GM18507 (cell line): Measurements from ENCODE around the gene ATL1.
"Not testable (repeated sequence)": the region's sequence is repeated elsewhere in the genome, so short reads cannot be mapped to it uniquely, and the experiment has no call there.

Experiments used
- DNase-seq: peaks from one replicate; pipeline ENCODE4 v3.0.0; 2011; ENCODE audit warnings: low read depth; ENCODE audit not compliant: insufficient read length; ENCODE audit errors: extremely low spot score
- FAIRE-seq: peaks from 2 replicates; lab custom pipeline; 2011; peaks lifted over from hg19 to GRCh38; lab: Jason Lieb, UNC

The ATL1 gene

DNA sequence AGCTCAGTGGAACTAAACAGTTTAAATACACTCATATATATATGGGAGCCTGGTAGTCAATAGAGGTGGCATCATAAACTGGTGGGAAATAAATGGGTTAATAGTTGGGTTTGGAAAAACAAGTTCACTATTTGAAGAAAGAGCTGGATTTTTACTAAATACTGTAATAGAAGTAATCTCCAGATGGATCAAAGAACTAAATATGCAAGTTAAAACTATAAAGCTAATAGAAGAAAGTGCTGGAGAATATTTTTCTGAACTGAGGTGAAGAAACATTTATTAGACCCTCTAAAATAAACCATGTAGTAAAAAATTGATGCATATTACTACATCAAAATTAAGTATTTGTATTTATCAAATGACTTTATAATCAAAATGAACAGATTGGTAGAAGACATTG lies 38.8 kb downstream of the ATL1 start:
- FAIRE-seq = no peak

GRCh38 chr14:50599700-50600444 lies 39.9 kb downstream of the ATL1 start:
- peak; percentile 58 for FAIRE-seq
- no peak for DNase-seq

More for the DNA sequence above, 38.8 kb downstream of the ATL1 start:
- no peak for DNase-seq

- FAIRE-seq (no peak), DNase-seq (no peak)
Measured at GRCh38 chr14:50600849-50601248, 40.9 kb downstream of the ATL1 start.

DNA sequence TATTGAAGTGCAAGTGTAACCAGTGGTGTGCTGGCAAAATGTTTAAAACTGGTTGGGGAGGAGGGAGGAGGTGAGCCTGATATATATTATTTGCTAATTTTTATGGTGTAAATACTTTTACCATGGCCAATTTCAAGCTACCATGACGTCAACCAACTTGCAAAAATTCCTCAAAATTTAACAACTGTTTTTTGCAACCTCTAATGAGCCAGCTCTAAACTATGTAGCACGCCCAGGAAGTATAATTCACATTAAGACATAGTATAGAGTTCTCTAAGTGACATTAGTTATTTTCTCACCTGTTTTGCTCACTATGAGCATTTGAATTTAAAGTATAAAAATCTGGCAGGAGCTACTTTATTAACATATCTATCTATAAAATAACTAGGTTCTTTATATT lies 41.4 kb downstream of the ATL1 start:
- DNase-seq = no peak
- FAIRE-seq = no peak

DNA sequence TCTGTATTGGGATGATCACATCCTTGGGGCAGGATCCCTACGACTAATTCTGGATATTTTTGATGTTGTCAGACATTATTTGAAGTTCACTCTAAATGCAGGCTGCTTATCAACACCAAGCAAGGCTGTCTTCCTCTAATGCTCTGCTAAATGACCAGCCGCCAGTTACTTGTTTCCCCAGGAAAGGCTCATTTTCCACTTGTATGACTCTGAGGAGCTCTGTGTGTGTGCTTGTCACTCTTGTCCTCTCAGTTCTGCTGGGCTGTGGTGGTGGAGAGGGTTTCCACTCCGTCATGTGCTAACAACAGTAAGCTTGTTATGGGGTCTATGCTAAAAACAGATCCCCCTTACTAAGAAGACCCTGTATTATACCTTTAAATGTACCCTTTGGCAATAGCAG lies 42.1 kb downstream of the ATL1 start:
- DNase-seq (no peak), FAIRE-seq (no peak)

GRCh38 chr14:50603565-50603964 lies 43.6 kb downstream of the ATL1 start:
- FAIRE-seq (no peak), DNase-seq (no peak)

DNA sequence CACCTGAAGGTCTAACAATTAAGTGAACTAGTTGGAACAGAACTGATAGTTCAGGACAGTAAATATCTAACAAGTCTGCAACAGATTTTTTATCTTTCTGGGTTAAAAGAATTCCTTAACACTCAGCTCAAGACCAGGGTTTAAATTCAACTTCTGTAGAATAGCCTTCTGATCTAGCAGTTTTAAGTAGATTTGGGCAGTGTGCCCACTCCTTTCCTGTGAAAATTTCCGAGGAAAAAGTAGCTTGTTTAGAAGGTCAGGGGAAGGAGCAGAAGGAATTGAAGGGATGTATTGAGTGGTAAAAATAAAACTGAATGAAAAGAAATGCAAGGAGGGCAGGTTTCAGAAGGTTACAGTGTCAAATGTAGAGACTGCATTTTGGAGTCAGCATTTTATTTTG lies 45.8 kb downstream of the ATL1 start:
- DNase-seq (no peak), FAIRE-seq (no peak)

DNA sequence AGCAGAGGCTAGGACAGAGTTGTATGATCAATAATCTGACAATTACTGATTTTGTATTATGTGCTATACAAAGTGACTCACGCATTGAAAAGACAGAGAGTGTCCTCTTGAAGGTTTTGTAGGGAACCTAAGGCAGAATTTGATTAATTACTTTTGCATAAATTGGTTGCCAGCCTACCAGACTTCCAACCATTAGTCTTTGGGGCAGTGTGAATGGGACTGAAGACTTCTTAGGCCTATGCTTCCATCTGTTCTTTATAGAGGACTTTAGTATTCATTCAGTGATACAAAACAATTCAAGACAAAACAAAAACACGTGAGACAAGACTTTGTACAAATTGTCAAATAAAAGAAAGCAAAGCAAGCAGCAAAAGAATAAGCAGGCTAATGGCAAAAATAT lies 46.5 kb downstream of the ATL1 start:
- DNase-seq (no peak), FAIRE-seq (no peak)

GRCh38 chr14:50607181-50607580 lies 47.2 kb downstream of the ATL1 start:
- FAIRE-seq = no peak
- no peak for DNase-seq

DNA sequence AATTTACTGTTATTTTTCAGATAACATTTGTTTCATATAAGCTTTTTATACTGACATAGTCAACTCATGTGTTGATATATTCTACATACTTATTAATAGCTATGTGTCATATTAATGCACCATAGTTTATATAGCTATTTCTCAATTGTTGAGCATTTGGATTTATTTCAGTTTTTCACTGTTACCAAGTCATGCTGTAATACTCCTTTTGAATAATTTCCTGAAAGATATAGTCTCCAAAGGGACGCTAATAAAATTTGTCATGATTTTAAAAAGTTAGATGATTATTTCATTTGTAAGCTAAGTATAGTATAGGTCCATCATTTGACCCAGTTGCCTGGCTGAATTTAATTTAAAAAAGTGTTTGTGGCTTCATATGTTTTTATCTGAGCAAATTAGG lies 47.8 kb downstream of the ATL1 start:
- DNase-seq = no peak
- FAIRE-seq = no peak

DNA sequence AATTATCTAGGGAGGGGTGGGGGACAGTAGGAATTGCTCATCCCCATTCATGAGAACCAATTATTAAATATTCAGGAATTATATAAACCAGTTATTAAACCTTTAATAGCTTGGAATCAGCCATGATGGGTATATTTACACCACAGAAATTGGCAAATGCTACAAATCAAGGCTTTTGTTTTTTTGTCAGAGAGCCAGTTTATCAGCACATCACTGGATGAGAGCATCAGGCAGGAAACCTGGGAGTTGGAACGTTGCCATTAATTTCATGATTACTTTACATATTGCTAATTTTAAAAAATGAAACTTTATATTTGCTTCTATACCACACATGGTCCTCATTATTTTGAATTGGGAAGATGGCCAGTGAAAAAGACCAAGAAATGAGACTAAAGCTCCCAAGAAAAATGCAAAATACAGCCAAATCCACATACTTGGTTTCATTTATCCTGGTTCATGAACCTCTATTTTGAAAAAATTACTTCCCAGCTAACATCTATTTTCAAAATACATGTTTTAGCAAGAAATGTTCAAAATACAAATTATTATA lies 48.4 kb downstream of the ATL1 start:
- no peak for FAIRE-seq
- no peak for DNase-seq

GRCh38 chr14:50610465-50610864 lies 50.5 kb downstream of the ATL1 start:
- no peak for DNase-seq
- FAIRE-seq = no peak

- DNase-seq = no peak
- no peak for FAIRE-seq
Measured at GRCh38 chr14:50612806-50613205, 52.9 kb downstream of the ATL1 start.

DNA sequence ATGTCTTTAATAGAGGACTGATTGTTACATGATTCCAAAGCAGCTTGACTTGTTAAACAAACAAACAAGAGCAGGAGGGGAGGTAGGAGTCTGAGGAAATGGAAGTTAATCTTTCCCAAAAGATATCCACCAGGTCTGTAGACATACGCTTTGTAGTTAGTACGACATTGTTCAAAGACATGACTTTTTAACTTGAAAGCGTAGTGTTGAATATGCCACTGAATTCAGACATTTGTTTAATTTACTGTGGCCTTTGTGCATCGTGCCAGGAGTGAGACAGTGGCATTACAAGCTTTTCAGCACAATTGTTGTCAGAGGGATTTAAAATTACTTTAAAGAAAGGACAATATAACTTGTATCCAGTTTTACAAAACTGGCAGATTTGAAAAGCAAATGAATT lies 55.1 kb downstream of the ATL1 start:
- DNase-seq = no peak
- no peak for FAIRE-seq

DNA sequence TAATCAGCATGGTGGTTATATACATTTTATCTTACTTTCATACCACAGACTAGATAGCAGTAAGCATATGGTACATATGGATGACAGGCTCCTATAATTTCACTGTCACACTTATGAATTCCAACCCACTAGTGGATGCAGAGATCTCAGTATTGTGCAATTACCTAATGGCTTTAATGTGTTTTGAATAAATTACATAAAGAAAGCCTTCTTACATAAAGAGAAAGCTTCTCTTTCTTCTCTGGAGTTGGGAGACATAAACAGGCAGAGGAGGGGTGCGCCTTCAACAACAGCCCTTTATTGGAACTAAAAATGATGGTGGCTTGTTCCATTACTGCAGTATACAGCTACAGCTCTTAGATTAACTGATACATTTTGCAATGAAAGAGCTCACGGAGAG lies 55.6 kb downstream of the ATL1 start:
- FAIRE-seq = no peak

DNA sequence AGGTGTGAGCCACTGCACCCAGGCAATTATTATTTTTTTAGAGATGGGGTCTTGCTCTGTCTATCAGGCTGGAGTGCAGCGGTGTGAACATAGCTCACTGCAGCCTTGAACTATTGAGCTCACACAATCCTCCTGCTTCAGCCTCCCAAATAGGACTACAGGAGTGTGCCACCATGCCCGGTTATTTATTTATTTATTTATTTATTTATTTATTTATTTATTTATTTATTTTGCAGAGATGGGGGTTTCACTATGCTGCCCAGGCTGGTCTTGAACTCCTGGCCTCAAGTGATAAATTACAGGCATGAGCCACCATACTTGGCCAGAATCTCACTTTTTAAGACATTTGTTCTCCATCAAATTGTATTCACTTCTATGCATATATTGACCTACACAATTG lies 56.3 kb downstream of the ATL1 start:
- DNase-seq (no peak), FAIRE-seq (no peak)

More for the DNA sequence above, 55.6 kb downstream of the ATL1 start:
- DNase-seq = no peak

DNA sequence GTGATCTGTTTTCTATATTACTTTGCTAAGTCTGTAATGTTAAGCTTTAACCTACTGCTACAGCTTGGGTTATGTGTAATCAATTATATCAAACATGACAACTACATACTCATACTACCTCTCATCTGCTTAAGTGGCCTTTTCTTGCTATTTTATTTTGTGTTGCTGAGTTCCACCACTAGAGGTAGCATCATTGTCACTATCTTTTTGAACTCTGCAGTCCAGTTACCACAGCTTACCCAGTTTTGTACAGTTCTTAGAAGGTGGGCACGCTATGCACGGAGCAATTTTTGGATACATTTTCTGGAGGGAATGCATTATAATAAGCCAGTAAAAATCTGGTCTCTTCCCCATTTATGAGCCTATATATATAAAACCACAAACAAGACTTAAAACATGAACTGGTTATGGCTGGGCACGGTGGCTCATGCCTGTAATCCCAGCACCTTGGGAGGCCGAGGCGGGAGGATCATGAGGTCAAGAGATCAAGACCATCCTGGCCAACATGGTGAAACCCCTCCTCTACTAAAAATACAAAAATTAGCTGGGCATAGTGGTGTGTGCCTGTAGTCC lies 59.7 kb downstream of the ATL1 start:
- DNase-seq = peak; percentile 25
- peak; percentile 78 for FAIRE-seq

GRCh38 chr14:50620341-50620740 lies 60.4 kb downstream of the ATL1 start:
- DNase-seq = no peak
- no peak for FAIRE-seq

GRCh38 chr14:50622978-50623377 lies 63.0 kb downstream of the ATL1 start:
- no peak for FAIRE-seq
- DNase-seq = no peak

- no peak for FAIRE-seq
- no peak for DNase-seq
Measured at GRCh38 chr14:50624447-50624846, 64.5 kb downstream of the ATL1 start.

DNA sequence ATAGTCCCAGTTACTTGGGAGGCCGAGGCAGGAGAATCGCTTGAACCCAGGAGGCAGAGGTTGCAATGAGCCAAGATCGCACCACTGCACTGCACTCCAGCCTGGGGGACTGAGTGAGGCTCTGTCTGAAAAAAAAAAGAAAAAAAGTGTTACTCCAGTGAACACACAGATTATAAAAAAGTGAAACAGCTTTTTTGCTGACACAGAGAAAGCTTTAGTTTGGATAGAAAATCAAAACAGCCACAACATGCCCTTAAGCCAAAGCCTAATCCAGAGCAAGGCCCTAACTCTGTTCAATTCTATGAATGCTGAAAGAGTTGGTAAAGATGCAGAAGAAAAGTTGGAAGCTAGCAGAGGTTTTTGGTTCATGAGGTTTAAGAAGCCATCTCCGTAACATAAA lies 65.0 kb downstream of the ATL1 start:
- not testable (repeated sequence) for FAIRE-seq, DNase-seq
